Nephron progenitor cell (in vitro differentiated cells): ENCODE measurements around the gene B3GALT6.
"Not testable (repeated sequence)": the region's sequence is repeated elsewhere in the genome, so short reads cannot be mapped to it uniquely, and the experiment has no call there.

Experiments
- DNase-seq: peaks from one replicate; pipeline ENCODE4 v3.0.0; 2021
- H3K27ac Mint-ChIP-seq: 2 replicates; pipeline ENCODE4 v1.8.0; 2021; ENCODE audit warnings: mild to moderate bottlenecking, moderate library complexity, mixed read lengths
- H3K27me3 Mint-ChIP-seq: 2 replicates; pipeline ENCODE4 v1.8.0; 2021; ENCODE audit warnings: mild to moderate bottlenecking, low read depth, mixed read lengths; ENCODE audit not compliant: poor library complexity
- H3K36me3 Mint-ChIP-seq: 2 replicates; pipeline ENCODE4 v1.8.0; 2021; ENCODE audit warnings: low read depth, mixed read lengths
- H3K4me1 Mint-ChIP-seq: 2 replicates; pipeline ENCODE4 v1.8.0; 2021; ENCODE audit warnings: mixed read lengths
- H3K4me3 Mint-ChIP-seq: 2 replicates; pipeline ENCODE4 v1.8.0; 2021; ENCODE audit warnings: mild to moderate bottlenecking, moderate library complexity, mixed read lengths
- H3K9me3 Mint-ChIP-seq: 2 replicates; pipeline ENCODE4 v1.8.0; 2021; ENCODE audit warnings: mild to moderate bottlenecking, moderate library complexity, mixed read lengths
- CTCF ChIP-seq: fragments of 200-600 bp; sonication (generic); IDR thresholded peaks from 2 replicates; pipeline ENCODE4 v1.5.0; 2021; ENCODE audit warnings: antibody characterized with exemption

B3GALT6 gene

GRCh38 chr1:1244192-1244811, 12.3 kb downstream of the B3GALT6 start:
- Mint-ChIP-seq H3K9me3 (no peaks in the 10 kb centered on the region), H3K27me3 (peaks cover 13% of the 10 kb centered on the region), H3K27ac (no peak overlapping the region), H3K36me3 (no peaks in the 10 kb centered on the region), H3K4me1 (no peaks in the 10 kb centered on the region), H3K4me3 (no peak overlapping the region)
- TF ChIP-seq CTCF, result no peak
- no peak for DNase-seq

GRCh38 chr1:1245178-1245816, 13.3 kb downstream of the B3GALT6 start:
- Mint-ChIP-seq H3K27me3 (peaks cover 16% of the 10 kb centered on the region), H3K27ac (no peak overlapping the region), H3K9me3 (no peaks in the 10 kb centered on the region), H3K36me3 (no peaks in the 10 kb centered on the region), H3K4me1 (peaks cover 3% of the 10 kb centered on the region), H3K4me3 (no peak overlapping the region)
- DNase-seq, result no peak
- TF ChIP-seq CTCF, result no peak

GRCh38 chr1:1245817-1246576, 14.0 kb downstream of the B3GALT6 start:
- no peak for TF ChIP-seq CTCF
- no peaks in the 10 kb centered on the region for H3K9me3 Mint-ChIP-seq

GRCh38 chr1:1246577-1247340, 14.7 kb downstream of the B3GALT6 start, which contains the start of gene C1QTNF12:
Gene C1QTNF12 (minus strand): TSS chr1:1246722. CDS start chr1:1246690, 32 bp downstream.
- peak; percentile 54 for DNase-seq
- Mint-ChIP-seq H3K4me1 (peaks cover 5% of the 10 kb centered on the region), H3K27me3 (peaks cover 16% of the 10 kb centered on the region), H3K36me3 (no peaks in the 10 kb centered on the region), H3K9me3 (no peaks in the 10 kb centered on the region), H3K27ac (no peak within 1 kb of the TSS), H3K4me3 (no peak within 1 kb of the TSS)
- no peak for TF ChIP-seq CTCF

More at GRCh38 chr1:1245817-1246576, 14.0 kb downstream of the B3GALT6 start:
- Mint-ChIP-seq H3K27ac (no peak overlapping the region), H3K27me3 (peaks cover 16% of the 10 kb centered on the region), H3K36me3 (no peaks in the 10 kb centered on the region), H3K4me1 (peaks cover 5% of the 10 kb centered on the region), H3K4me3 (no peak overlapping the region)
- DNase-seq, result no peak

- Mint-ChIP-seq H3K4me3 (no peak overlapping the region), H3K4me1 (peaks cover 5% of the 10 kb centered on the region), H3K27ac (no peak overlapping the region), H3K27me3 (peaks cover 16% of the 10 kb centered on the region), H3K36me3 (peaks cover under 1% of the 10 kb centered on the region), H3K9me3 (no peaks in the 10 kb centered on the region)
- TF ChIP-seq CTCF, result no peak
- no peak for DNase-seq
Measured at GRCh38 chr1:1247341-1247913, 15.4 kb downstream of the B3GALT6 start.

GRCh38 chr1:1248009-1248913, 16.2 kb downstream of the B3GALT6 start:
- H3K4me3 Mint-ChIP-seq, DNase-seq, H3K9me3 Mint-ChIP-seq, H3K27ac Mint-ChIP-seq, H3K36me3 Mint-ChIP-seq: not testable (repeated sequence)
- Mint-ChIP-seq H3K27me3 (peaks cover 16% of the 10 kb centered on the region), H3K4me1 (peaks cover 13% of the 10 kb centered on the region)
